Measurements from ENCODE around the gene ZNF398.
"Not testable (repeated sequence)": the region's sequence is repeated elsewhere in the genome, so short reads cannot be mapped to it uniquely, and the experiment has no call there.

The ZNF398 gene, protein sequence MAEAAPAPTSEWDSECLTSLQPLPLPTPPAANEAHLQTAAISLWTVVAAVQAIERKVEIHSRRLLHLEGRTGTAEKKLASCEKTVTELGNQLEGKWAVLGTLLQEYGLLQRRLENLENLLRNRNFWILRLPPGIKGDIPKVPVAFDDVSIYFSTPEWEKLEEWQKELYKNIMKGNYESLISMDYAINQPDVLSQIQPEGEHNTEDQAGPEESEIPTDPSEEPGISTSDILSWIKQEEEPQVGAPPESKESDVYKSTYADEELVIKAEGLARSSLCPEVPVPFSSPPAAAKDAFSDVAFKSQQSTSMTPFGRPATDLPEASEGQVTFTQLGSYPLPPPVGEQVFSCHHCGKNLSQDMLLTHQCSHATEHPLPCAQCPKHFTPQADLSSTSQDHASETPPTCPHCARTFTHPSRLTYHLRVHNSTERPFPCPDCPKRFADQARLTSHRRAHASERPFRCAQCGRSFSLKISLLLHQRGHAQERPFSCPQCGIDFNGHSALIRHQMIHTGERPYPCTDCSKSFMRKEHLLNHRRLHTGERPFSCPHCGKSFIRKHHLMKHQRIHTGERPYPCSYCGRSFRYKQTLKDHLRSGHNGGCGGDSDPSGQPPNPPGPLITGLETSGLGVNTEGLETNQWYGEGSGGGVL

DNA sequence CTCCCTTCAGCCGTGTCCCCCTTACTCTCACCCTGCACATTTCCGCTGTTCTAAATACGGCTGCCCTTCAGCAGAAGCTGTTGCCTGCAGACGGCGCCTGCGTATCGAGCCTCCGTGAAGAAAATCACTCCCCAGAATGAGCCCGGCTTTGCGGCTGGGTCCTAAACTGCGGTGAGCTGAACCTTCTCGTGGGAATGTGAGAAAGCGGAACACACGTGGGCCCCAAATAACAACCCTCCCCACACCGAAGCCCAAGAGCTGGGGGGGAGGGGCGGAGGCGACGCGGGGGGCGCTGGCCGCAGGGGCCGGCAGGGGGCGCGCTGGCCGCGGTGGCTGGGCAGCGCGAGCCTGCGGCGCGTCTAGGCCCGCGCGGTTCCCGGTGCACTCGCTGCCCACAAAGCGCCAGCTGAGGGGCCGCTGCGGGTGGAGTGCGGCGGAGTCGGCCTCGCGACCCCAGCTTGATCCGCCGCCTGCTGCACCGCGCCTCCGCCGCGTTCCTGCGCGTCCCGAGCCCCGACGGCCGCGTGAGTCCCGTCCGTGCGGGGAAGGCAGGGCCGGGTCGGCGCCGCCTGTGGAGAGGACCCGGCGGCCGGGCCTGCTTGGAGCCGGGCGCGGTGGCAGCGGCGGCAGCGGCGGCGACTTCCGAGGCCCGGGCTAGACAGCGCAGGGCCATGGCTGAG, at the start of gene ZNF398:
Gene ZNF398 (plus strand): TSS at position 382 of the 680 bp plus-strand sequence. CDS start 290 bp downstream, at position 672.
- DNase-seq (ENCODE audit: low spot score) = peak; percentile 79

DNA sequence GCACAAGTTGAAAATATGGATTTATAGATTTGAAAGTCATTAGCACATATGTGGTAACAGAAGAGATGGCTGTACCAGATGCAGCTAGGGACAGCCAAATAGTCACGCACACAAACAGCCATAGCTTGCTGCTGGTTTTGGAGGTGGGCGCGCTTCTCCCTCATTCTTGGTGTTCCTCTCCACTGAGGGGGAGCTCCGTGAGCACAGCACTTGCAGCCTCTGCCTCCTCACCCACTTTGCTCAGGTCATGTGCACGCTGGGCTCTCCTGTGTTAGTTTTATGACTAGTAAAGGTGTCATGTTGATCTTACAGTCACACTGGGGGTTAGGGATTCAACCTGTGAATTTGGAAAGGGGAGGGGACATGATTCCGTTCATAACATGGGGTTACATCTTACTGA, 48.2 kb upstream of the ZNF398 start:
- DNase-seq (ENCODE audit: low spot score) = no peak

DNA sequence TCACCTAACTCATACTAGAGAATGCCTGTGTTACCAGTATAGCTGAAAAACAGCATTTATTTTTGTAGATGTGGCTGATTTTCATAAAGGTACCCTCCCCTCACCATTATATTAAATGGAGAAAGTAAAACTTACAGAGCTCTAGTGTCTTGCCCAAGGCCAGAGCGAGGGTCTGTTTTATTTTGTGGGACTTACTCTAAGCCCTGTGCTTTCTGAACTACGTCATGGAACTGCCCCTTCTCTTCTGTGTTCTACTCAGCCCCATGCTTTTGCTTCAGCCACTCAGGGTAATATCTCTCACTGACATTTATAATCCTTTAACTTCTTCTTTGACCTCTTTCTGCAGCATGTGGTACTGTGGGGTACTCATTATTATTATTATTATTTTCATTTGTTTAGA, 46.4 kb upstream of the ZNF398 start:
- DNase-seq (ENCODE audit: low spot score) = no peak

DNA sequence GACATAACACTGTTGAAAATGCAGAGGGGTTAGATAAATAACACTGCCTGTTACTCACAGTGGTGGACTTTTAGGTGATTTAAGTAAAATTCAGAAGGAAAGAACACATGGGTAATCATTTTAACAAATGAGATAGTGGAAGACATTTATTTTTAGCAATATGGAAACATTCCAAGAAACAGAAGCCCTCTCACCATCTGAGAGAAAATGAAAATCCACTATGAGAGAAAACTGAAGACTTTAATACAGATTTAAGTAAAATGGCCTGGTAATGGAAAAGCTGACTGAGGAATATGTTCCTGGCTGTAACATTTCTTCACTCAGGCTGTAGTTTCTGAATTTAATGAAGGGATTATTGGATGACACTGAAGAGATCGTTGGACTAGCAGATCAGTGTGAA, 44.6 kb upstream of the ZNF398 start:
- DNase-seq (ENCODE audit: low spot score) = no peak

DNA sequence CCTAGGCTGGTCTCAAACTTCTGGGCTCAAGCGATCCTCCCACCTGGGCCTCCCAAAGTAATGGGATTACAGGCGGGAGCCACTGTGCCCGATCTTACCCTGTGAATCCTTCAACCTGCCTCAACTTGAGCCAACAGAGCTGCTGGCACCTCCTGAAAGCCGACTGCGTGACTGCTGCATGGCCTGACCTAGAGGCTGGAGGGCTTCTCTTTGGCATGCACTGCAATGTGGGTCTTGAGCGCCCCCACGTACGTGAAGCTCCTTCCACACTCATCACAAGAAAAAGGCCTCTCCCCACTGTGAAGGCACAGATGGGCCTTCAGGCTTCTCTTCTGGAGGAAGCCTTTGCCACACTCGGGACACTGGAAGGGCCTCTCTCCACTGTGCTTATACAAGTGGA, 43.8 kb upstream of the ZNF398 start:
- no peak for DNase-seq (ENCODE audit: low spot score)

DNA sequence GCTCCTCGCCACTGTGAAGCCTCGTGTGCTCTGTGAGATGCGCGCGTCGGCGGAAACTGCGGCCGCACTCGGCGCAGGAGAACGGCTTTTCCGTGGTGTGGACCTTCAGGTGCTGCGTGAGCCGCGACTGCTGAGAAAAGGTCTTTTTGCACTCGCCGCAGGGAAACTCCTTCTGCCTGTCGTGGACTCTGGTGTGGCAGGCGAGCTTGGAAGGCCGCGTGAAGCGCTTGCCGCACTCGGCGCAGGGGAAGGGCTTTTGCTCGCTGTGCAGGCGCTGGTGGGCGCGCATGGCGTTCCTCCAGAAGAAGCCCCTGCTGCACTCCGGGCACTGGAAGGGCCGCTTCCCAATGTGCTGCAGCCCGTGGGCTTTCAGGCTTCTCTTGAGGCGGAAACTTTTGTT, 43.0 kb upstream of the ZNF398 start:
- no peak for DNase-seq (ENCODE audit: low spot score)

DNA sequence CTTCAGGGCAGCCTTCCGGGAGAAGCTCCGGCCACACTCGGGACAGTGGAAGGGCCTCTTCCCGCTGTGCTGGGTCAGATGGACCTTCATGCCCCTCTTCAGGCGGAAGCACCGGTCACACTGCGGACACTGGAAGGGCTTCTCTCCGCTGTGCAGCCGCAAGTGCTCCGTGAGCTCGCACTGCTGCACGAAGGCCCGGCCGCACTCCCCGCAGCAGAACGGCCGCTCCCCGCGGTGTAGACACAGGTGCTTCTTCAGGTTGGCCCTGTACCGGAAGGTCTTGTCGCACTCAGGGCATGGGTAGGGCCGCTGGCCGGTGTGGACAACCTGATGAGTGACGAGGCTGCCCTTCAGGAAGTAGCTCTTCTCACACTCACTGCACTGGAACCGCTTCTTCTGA, 42.5 kb upstream of the ZNF398 start:
- no peak for DNase-seq (ENCODE audit: low spot score)

DNA sequence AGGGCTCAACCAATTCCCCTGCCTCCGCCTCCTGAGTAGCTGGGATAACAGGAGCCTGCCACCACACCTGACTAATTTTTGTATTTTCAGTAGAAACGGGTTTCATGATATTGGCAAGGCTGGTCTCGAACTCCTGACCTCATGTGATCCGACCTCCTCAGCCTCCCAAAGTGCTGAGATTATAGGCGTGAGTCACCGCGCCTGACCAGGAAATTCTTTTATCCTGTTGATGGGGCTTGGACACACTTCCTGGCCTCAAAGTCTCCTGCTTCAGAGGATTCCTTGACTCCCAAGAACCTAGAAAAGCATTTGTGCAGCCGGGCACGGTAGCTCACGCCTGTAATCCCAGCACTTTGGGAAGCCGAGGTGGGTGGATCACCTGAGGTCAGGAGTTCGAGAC, 37.3 kb upstream of the ZNF398 start:
- DNase-seq (ENCODE audit: low spot score) = no peak

DNA sequence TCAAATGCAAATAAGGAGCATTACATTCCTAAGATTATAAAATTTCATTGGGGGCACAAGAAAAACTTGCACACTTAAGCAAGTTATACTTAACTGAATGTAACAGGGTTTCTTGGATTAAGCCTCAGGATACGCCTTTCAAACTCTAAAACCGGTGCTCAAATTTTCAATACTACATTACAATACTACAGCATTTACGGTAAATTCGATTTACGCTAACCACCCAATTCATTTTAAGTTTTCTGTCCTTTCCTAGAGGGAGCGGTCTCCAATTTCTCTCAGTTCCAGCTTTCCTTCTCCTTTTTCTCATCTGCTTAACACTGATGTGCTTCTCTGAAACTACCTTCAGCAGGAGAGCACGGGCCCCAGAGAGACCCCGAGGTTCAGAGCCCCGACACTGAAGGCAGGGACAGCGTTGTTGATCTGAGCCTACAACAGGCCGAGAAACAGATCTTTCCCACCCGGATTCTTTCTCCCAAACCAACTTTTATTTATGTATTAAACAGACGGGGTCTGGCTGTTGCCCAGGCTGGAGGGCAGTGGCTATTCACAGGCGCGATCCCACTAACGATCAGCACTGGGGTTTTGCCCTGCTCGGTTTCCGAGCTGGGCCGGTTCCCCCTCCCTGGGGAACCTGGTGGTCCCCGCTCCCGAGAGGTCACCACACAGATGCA, 21.9 kb upstream of the ZNF398 start:
- no peak for DNase-seq (ENCODE audit: low spot score)

DNA sequence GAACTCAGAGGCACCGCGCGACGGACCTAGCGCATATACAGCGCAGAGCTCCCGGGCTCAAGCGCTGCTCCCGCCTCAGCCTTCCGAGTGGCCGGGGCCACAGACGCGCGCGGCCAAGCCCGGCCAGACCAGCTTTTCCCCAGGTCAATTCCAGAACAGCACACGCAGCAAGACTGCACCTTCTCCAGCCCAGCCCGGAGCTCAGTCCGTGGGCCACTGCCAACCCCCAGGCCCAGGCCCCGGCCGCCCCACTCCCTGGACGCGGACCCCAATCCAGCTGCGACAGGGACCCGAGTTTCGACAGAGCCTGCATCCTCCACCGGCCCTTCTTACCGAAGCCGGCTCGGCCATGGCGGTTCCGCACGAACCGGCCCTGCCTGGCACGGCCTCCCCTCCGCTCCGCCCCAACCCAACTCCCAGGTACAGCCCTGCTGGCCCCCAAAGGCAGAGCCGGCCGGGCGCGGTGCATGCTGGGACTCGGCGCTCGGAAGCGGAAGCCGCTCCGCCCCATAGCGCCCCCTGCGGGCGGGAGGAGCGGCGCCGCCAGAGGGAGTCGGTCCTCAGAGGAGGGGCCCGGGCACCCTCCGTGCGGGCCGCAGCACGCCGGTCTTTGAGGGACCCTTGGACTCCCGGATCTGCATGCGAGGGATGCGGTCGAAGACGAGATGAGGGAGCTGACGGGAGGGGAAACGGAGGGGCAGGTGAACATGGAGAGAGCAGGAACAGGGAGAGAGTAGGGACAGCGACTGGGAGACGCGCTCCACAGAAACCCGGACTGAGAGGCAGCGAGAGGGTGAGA, 21.2 kb upstream of the ZNF398 start, which contains the start of gene ZNF425:
Gene ZNF425 (minus strand): TSS at position 462 of the 799 bp plus-strand sequence. CDS start 111 bp downstream, at position 351.
- peak; percentile 90 for DNase-seq (ENCODE audit: low spot score)

DNA sequence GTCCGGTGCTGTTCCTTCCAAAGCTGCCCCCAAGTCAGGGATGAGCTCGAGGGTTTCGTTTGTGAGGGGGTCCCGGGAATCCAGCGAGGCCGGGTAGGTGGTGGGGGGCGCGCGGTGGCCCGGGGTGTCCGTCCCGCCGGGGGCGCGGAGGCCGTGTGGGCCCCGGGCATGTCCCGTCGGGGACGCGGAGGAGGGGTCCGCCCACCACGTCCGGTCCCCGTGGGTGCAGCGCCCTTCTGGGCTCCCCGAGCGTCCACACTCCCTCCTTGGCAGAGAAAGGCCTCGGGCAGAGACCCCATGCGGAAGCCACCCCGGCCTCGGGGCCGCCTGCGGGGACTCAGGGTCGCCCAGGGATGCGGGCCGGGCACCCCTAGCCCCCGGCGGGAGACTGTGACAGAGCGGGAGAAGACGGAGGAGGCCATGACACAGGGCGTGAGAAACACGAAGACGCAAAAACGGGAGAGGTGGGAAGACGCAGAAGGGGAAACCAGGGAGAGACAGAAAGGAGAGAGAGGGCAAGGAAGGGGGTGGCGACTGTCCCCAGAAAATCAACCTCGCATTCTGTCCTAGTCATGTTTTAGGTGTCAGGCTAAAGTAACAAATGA, 20.5 kb upstream of the ZNF398 start:
- DNase-seq (ENCODE audit: low spot score) = peak; percentile 48

DNA sequence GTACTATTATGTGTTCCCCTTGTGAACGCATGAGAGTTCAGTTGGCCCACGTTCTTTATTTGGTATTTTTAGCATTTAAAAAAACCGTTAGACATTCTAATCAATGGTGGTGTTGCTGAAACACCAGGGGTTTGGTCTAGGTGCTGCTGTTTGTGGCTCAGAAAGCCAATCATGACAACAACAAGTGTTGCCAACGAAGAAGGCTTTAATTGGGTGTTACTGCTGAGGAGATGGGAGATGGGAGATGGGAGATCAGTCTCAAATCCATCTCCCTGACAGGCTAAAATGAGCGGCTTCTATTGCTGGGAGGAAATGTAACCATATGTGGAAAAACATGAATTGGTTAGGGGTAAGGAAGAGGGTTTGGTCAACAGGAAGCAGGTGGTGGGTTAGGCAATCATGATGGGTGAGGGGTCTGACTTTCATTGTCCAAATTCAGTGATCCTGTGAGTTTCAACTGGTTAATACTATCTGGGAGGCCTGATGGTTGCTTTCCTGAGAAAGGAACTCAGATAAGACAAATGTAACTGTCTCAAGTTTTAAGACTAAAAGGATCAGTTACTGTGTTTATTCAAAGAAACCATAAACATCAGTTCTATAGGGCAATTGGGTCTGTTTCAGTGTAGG, 16.6 kb upstream of the ZNF398 start:
- DNase-seq (ENCODE audit: low spot score) = no peak

DNA sequence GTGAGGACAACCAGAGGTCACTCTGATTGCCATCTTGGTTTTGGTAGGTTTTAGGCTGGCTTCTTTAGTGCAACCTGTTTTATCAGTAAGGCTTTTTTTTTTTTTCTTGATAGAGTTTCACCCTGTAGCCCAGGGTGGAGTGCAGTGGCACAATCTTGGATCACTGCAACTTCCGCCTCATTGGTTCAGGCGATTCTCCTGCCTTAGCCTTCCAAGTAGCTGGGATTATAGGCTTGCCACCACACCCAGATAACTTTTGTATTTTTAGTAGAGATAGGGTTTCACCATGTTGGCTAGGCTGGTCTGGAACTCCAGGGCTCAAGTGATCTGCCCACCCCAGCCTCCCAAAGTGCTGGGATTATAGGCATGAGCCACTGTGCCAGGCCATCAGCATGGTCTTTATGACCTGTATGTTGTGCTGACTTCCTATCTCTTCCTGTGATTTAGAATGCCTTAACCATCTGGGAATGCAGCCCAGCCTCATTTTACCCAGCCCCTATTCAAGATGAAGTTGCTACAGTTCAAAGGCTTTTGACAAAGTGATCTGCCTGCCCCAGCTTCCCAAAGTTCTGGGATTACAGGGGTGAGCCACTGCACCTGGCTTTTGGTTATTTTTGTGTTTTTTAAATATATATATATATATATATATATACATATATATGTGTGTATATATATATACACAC, 14.1 kb upstream of the ZNF398 start:
- DNase-seq (ENCODE audit: low spot score) = no peak

DNA sequence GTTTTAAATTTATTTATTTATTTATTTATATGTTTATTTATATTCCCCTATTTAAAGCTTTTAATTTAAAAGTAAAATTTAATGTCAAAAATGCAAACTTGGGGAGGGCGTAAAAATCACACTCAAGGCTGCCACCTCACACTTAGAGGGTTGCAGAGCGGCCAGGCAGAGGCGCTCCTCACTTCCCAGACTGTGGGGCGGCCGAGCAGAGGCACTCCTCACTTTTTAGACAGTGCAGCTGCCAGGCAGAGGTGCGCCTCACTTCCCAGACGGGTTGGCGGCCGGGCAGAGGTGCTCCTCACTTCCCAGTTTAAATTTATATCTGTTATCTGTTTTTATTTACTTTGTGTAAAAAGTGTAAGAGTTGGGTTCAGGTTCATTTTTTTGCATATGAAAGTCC, 11.1 kb upstream of the ZNF398 start:
- DNase-seq (ENCODE audit: low spot score) = no peak

DNA sequence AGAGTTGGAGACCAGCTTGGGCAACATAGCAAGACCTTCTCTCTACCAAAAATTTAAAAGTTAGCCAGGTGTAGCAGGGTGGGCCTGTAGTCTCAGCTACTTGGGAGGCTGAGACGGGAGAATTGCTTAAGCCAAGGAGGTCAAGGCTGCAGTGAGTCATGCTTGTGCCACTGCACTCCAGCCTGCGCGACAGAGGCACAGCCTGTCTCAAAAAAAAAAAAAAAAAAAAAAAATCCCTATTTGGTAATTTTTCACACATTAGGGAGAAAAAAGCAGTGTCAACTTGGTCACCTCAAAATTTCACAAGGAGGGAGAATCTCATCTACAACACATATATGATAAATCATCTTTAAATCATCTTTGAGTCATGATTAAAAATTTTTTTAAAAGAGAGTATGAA, 6.4 kb upstream of the ZNF398 start:
- no peak for DNase-seq (ENCODE audit: low spot score)

DNA sequence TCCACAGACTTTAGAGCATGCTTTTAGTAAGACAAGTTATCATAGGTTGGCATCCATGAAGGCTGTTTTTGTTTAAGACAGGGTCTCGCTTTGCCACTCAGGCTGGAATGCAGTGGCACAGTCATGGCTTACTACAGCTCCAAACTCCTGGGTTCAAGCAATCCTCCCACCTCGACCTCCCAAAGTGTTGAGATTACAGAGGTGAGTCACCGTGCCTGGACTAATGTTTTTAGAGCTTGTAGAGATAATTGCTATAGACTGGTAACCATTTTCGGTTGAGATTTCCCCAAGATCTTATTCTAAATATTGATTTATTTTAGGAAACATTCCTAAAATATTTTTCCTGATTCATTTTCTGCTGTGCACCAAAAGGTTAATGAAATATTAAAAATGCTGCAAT, 5.4 kb upstream of the ZNF398 start:
- no peak for DNase-seq (ENCODE audit: low spot score)

DNA sequence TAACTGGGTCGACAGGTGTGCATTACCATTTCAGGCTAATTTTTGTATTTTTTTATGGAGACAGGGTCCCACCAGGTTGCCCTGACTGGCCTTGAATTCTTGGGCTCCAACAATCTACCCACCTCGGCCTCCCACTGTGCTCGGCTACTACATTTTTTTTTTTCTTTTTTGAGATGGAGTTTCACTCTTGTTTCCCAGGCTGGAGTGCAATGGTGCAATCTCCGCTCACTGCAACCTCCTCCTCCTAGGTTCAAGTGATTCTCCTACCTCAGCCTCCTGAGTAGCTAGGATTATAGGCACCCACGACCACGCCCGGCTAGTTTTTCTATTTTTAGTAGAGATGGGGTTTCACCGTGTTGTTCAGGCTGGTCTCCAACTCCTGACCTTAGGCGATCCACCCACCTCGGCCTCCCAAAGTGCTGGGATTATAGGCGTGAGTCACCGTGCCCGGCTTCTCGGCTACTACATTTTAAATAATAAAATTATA, 2.8 kb upstream of the ZNF398 start:
- not testable (repeated sequence) for DNase-seq (ENCODE audit: low spot score)

DNA sequence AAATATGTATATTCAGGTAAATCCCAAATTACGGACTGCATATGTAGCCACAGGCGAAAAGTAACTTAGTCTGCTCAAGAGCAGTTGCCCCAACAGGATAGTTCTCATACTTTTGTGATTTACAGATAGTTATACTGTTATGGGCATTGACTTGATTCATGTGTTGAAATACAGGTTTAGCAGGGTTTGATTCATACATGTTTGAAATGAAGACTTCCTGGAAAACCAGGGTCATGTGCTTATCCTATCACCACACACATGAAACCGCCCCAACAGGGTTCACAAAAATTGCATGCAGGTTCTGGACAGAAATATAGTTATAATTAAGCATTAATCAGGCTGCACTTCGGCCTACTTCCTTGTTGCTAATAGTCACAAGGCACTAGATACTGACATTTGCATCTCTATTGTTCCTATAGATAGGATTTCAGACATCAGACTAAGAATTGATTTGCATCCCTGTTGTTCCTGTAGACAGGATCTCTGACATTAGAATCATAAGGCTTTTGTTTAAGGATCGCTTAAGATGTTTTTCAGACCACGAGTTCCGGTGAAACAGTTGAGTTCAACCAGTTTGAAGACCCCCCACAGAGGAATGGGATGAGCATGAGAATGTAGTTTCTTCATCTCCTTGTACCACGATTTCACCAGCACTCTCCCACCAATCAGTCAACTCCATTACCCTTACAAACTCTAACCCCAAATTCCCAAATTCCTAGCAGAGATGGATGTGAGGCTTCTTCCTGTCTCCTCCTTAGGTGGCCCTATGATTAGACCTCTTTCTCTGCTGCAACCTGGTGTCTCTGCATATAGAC, 2.0 kb upstream of the ZNF398 start:
- no peak for DNase-seq (ENCODE audit: low spot score)

Measured in CD4-positive, alpha-beta T cell treated with Interleukin-6 at 100 ng/mL for 8 hours (primary cell).